Cardiac atrium fibroblast (primary cell): ENCODE data around the gene FAM149B1. TPM values are rescaled to one million over a fixed set of nuclear protein-coding genes. Genes with fewer than 3 reads are reported as not detected.

Experiments
- total RNA-seq: library from RNA; depleted of rRNA; stranded (reverse); fragments of >200 nt; gene quantifications from 2 replicates; pipeline ENCODE4 v1.2.3, GENCODE V29; 2015

Gene FAM149B1
- 11.3 and 14.8 TPM in 2 replicates for total RNA-seq

GRCh38 chr10:73167783-73168464, at the start of gene FAM149B1, which contains the start of gene ECD:
FAM149B1 (plus strand) TSS chr10:73168119; CDS start chr10:73168340, 221 bp downstream.
ECD (minus strand) TSS chr10:73168008; CDS start chr10:73163937, 4,071 bp downstream.

GRCh38 chr10:73246646-73247508, 79.0 kb downstream of the FAM149B1 start, which contains the start of gene DNAJC9:
DNAJC9 (minus strand) TSS chr10:73247255; CDS start chr10:73247189, 66 bp downstream.

GRCh38 chr10:73252445-73253224, 84.7 kb downstream of the FAM149B1 start, which contains the start of gene MRPS16:
MRPS16 (minus strand) TSS chr10:73252644; CDS start chr10:73252482, 162 bp downstream.

Other genes with a start within 250 kb of the FAM149B1 start
- not detected in 2 replicates for gene PLA2G12B, start 213.3 kb upstream of the FAM149B1 start, total RNA-seq
- gene P4HA1, start 71.3 kb upstream of the FAM149B1 start, total RNA-seq = 396 and 422 TPM in 2 replicates
- 0.16 and 0.90 TPM in 2 replicates for gene NUDT13, start 57.7 kb upstream of the FAM149B1 start, total RNA-seq
- 23.5 and 28.4 TPM in 2 replicates for gene ECD, start 111 bp upstream of the FAM149B1 start, total RNA-seq
- gene DNAJC9, start 79.1 kb downstream of the FAM149B1 start, total RNA-seq = 11.3 and 11.9 TPM in 2 replicates
- gene MRPS16, start 84.5 kb downstream of the FAM149B1 start, total RNA-seq = 43.4 and 50.2 TPM in 2 replicates
- 0.16 and 0.18 TPM in 2 replicates for gene CFAP70, start 190.7 kb downstream of the FAM149B1 start, total RNA-seq
- gene ANXA7, start 245.9 kb downstream of the FAM149B1 start, total RNA-seq = 68.6 and 95.7 TPM in 2 replicates